HEK293 (cell line): ENCODE measurements around the gene PCDHA7.
A peak's percentile ranks its signal among the peaks of the same experiment; 100 is the strongest.

Experiments used
- CTCF ChIA-PET: fragments of 350-600 bp; formaldehyde crosslinking; extraction: SDS; loops from one replicate; lab custom pipeline; 2021; ENCODE audit warnings: antibody characterized with exemption; lab: Yijun Ruan, JAX
- POLR2A ChIA-PET: fragments of 300-600 bp; formaldehyde crosslinking; extraction: SDS; loops from one replicate; lab custom pipeline; 2020; ENCODE audit warnings: antibody characterized with exemption, inconsistent platforms; lab: Yijun Ruan, JAX
- H3K27ac ChIP-seq: fragments of 200-500 bp; sonication (Bioruptor generic); 2 replicates; pipeline ENCODE4 v1.5.1; 2014; ENCODE audit warnings: low read depth, low read length, control low read depth, inconsistent platforms; ENCODE audit errors: extremely low read depth
- H3K36me3 ChIP-seq, 2 experiments: fragments of 200-500 bp in 1 of 2; sonication (Bioruptor generic) in 1 of 2; 1 replicate in 1 of 2; 2 replicates in 1 of 2; pipeline ENCODE4 v1.5.1; 2014 to 2017; ENCODE audit warnings: inconsistent platforms in 2 of 2, low read length in 2 of 2; ENCODE audit not compliant: control insufficient read depth in 2 of 2, insufficient read depth in 1 of 2
- H3K4me1 ChIP-seq: fragments of 200-500 bp; sonication (Bioruptor generic); 2 replicates; pipeline ENCODE4 v1.5.1; 2014; ENCODE audit warnings: mild to moderate bottlenecking, low read length, inconsistent platforms; ENCODE audit not compliant: control insufficient read depth, insufficient read depth
- H3K4me3 ChIP-seq: 2 replicates; pipeline ENCODE4 v1.5.1; 2011; ENCODE audit warnings: low read depth, mild to moderate bottlenecking, control low read depth, low read length, moderate library complexity
- H3K9me3 ChIP-seq: fragments of 200-500 bp; sonication (Bioruptor generic); 2 replicates; pipeline ENCODE4 v1.5.1; 2014; ENCODE audit warnings: low read depth, low read length, inconsistent platforms; ENCODE audit not compliant: control insufficient read depth, insufficient read depth
- KLF9 ChIP-seq: fragments of 450-650 bp; formaldehyde crosslinking; IDR thresholded peaks from 2 replicates; pipeline ENCODE4 v1.5.1; 2016; ENCODE audit warnings: missing biosample characterization, missing genetic modification characterization, low read depth
- ZBTB17 ChIP-seq: fragments of 450-650 bp; formaldehyde crosslinking; IDR thresholded peaks from 2 replicates; pipeline ENCODE4 v1.5.1; 2016; ENCODE audit warnings: missing biosample characterization, missing genetic modification characterization
- ZNF2 ChIP-seq: fragments of 450-650 bp; formaldehyde crosslinking; IDR thresholded peaks from 2 replicates; pipeline ENCODE4 v1.5.1; 2016; ENCODE audit warnings: missing biosample characterization, missing genetic modification characterization
- ZNF335 ChIP-seq: fragments of 450-650 bp; formaldehyde crosslinking; conservative IDR thresholded peaks from 2 replicates; pipeline ENCODE4 v1.5.1; 2016; ENCODE audit warnings: missing biosample characterization, missing genetic modification characterization
- ZNF654 ChIP-seq: fragments of 450-650 bp; formaldehyde crosslinking; IDR thresholded peaks from 2 replicates; pipeline ENCODE4 v1.5.1; 2016; ENCODE audit warnings: low read depth, missing biosample characterization, missing genetic modification characterization
- ZNF660 ChIP-seq: fragments of 450-650 bp; IDR thresholded peaks from 2 replicates; pipeline ENCODE4 v1.5.1; 2018; ENCODE audit warnings: missing biosample characterization, mild to moderate bottlenecking, missing genetic modification characterization
- ZNF777 ChIP-seq: fragments of 450-650 bp; formaldehyde crosslinking; IDR thresholded peaks from 2 replicates; pipeline ENCODE4 v1.5.1; 2017; ENCODE audit warnings: missing biosample characterization, missing genetic modification characterization, borderline replicate concordance
- TF ChIP-seq, protein P1 (sequence below): fragments of 450-650 bp; formaldehyde crosslinking; IDR thresholded peaks from 2 replicates; pipeline ENCODE4 v1.5.1; 2016; ENCODE audit warnings: missing biosample characterization, missing genetic modification characterization
- TF ChIP-seq, protein P2 (sequence below): fragments of 450-650 bp; formaldehyde crosslinking; IDR thresholded peaks from 2 replicates; pipeline ENCODE4 v1.5.1; 2017; ENCODE audit warnings: missing biosample characterization, missing genetic modification characterization
- TF ChIP-seq, protein P3 (sequence below): fragments of 450-650 bp; formaldehyde crosslinking; IDR thresholded peaks from 2 replicates; pipeline ENCODE4 v1.5.1; 2016; ENCODE audit warnings: missing biosample characterization, missing genetic modification characterization

Gene PCDHA7

DNA sequence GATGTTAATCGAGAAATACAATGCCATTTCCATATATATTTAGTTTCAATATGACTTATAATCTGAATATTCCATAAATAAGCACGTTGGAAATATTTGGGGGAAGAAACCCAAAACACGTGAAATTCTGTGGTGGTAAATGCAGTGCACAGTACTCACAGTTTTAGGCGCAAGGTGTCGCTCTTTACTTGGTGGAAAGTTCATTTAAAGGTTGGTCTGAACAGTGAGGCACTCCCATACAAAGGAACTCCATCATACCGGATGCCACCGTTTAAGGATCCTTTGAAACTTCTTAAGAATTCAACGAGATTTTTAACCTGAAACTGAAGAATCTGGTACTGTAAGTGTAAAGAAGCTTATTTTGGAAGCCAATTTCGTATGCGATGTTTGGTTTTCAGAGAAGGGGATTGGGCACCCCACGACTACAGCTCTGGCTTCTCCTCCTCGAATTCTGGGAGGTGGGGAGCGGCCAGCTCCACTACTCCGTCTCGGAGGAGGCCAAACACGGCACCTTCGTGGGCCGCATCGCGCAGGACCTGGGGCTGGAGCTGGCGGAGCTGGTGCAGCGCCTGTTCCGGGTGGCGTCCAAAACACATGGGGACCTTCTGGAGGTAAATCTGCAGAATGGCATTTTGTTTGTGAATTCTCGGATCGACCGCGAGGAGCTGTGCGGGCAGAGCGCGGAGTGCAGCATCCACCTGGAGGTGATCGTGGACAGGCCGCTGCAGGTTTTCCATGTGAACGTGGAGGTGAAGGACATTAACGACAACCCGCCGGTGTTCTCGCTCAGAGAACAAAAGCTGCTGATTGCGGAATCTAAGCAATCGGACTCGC lies 34.9 kb downstream of the PCDHA7 start, which contains the start of gene PCDHA11:
Gene PCDHA11, plus strand, starts transcription at position 237 of the 834 bp plus-strand sequence. Its CDS starts 147 bp downstream, at position 384.
- ChIA-PET POLR2A (interaction anchor here (0.6 to 0.9 kb wide), 2 partner anchors 103 to 172 kb away, joined by 3 read pairs; no protein-coding TSS in a partner anchor), CTCF (interaction anchor here (0.6 to 2.9 kb wide), 39 partner anchors 8 to 549 kb away, joined by 3 to 40 read pairs (median 4); partner anchors contain the start of genes PCDHA10, PCDHA13, PCDHA7 and PCDHB1)
- Histone ChIP-seq H3K27ac (no peak within 1 kb of the TSS), H3K4me1 (no peaks in the 10 kb centered on the region), H3K36me3 (no peaks in the 10 kb centered on the region), H3K9me3 (no peaks in the 10 kb centered on the region), H3K4me3 (peak within 1 kb of the TSS; percentile 17; the same call in 1 of the 2 replicates)
- TF ChIP-seq ZNF654 = peak; percentile 83
- TF ChIP-seq KLF9 (tag by site-specific recombination) = no peak
- TF ChIP-seq ZBTB17 (tag by site-specific recombination) = peak; percentile 24; the same call in 1 of the 2 replicates
- TF ChIP-seq, protein P1, sequence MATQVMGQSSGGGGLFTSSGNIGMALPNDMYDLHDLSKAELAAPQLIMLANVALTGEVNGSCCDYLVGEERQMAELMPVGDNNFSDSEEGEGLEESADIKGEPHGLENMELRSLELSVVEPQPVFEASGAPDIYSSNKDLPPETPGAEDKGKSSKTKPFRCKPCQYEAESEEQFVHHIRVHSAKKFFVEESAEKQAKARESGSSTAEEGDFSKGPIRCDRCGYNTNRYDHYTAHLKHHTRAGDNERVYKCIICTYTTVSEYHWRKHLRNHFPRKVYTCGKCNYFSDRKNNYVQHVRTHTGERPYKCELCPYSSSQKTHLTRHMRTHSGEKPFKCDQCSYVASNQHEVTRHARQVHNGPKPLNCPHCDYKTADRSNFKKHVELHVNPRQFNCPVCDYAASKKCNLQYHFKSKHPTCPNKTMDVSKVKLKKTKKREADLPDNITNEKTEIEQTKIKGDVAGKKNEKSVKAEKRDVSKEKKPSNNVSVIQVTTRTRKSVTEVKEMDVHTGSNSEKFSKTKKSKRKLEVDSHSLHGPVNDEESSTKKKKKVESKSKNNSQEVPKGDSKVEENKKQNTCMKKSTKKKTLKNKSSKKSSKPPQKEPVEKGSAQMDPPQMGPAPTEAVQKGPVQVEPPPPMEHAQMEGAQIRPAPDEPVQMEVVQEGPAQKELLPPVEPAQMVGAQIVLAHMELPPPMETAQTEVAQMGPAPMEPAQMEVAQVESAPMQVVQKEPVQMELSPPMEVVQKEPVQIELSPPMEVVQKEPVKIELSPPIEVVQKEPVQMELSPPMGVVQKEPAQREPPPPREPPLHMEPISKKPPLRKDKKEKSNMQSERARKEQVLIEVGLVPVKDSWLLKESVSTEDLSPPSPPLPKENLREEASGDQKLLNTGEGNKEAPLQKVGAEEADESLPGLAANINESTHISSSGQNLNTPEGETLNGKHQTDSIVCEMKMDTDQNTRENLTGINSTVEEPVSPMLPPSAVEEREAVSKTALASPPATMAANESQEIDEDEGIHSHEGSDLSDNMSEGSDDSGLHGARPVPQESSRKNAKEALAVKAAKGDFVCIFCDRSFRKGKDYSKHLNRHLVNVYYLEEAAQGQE (tag by site-specific recombination) = 0 out of 2 replicates have a peak, but pooled peaks have one; percentile 29
- TF ChIP-seq ZNF335 (tag by site-specific recombination) = peak; percentile 64
- TF ChIP-seq ZNF2 (tag by site-specific recombination) = no peak
- TF ChIP-seq, protein P2, sequence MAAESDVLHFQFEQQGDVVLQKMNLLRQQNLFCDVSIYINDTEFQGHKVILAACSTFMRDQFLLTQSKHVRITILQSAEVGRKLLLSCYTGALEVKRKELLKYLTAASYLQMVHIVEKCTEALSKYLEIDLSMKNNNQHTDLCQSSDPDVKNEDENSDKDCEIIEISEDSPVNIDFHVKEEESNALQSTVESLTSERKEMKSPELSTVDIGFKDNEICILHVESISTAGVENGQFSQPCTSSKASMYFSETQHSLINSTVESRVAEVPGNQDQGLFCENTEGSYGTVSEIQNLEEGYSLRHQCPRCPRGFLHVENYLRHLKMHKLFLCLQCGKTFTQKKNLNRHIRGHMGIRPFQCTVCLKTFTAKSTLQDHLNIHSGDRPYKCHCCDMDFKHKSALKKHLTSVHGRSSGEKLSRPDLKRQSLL = peak; percentile 43; the same call in 1 of the 2 replicates
- TF ChIP-seq ZNF777 = 0 out of 2 replicates have a peak, but pooled peaks have one; percentile 26
- TF ChIP-seq ZNF660 = peak; percentile 46; the same call in 1 of the 2 replicates

DNA sequence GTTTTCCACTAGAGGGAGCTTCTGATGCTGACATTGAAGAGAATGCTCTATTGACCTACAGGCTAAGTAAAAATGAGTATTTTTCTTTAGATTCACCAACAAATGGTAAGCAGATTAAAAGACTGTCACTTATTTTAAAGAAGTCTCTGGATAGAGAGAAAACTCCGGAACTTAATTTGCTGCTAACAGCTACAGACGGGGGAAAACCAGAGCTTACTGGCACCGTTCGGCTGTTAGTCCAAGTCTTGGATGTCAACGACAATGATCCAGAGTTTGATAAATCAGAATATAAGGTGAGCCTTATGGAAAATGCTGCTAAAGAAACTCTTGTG lies 35.5 kb downstream of the PCDHA7 start:
- Histone ChIP-seq H3K9me3 (no peaks in the 10 kb centered on the region), H3K27ac (no peak overlapping the region), H3K4me3 (no peak overlapping the region)
- POLR2A ChIA-PET = interaction anchor here (0.6 to 0.9 kb wide), 2 partner anchors 103 to 171 kb away, joined by 3 read pairs; no protein-coding TSS in a partner anchor
- CTCF ChIA-PET = interaction anchor here (0.6 to 2.9 kb wide), 35 partner anchors 9 to 513 kb away, joined by 3 to 40 read pairs (median 4); partner anchors contain the start of genes PCDHA10, PCDHA13, PCDHB1 and PCDHB12
- peak; percentile 28; the same call in 1 of the 2 replicates for TF ChIP-seq ZNF654
- TF ChIP-seq, protein P3, sequence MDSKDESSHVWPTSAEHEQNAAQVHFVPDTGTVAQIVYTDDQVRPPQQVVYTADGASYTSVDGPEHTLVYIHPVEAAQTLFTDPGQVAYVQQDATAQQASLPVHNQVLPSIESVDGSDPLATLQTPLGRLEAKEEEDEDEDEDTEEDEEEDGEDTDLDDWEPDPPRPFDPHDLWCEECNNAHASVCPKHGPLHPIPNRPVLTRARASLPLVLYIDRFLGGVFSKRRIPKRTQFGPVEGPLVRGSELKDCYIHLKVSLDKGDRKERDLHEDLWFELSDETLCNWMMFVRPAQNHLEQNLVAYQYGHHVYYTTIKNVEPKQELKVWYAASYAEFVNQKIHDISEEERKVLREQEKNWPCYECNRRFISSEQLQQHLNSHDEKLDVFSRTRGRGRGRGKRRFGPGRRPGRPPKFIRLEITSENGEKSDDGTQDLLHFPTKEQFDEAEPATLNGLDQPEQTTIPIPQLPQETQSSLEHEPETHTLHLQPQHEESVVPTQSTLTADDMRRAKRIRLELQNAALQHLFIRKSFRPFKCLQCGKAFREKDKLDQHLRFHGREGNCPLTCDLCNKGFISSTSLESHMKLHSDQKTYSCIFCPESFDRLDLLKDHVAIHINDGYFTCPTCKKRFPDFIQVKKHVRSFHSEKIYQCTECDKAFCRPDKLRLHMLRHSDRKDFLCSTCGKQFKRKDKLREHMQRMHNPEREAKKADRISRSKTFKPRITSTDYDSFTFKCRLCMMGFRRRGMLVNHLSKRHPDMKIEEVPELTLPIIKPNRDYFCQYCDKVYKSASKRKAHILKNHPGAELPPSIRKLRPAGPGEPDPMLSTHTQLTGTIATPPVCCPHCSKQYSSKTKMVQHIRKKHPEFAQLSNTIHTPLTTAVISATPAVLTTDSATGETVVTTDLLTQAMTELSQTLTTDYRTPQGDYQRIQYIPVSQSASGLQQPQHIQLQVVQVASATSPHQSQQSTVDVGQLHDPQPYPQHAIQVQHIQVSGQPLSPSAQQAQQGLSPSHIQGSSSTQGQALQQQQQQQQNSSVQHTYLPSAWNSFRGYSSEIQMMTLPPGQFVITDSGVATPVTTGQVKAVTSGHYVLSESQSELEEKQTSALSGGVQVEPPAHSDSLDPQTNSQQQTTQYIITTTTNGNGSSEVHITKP (tag by site-specific recombination) = no peak
- TF ChIP-seq, all 188 proteins: peak for 1
- H3K4me1 ChIP-seq = no peaks in the 10 kb centered on the region
- H3K36me3 ChIP-seq = no peaks in the 10 kb centered on the region
